ENCODE results near the gene COL6A5.

GRCh38 chr3:130426206-130426605 lies 80.7 kb downstream of the COL6A5 start:
- TF ChIP-seq, protein P1, sequence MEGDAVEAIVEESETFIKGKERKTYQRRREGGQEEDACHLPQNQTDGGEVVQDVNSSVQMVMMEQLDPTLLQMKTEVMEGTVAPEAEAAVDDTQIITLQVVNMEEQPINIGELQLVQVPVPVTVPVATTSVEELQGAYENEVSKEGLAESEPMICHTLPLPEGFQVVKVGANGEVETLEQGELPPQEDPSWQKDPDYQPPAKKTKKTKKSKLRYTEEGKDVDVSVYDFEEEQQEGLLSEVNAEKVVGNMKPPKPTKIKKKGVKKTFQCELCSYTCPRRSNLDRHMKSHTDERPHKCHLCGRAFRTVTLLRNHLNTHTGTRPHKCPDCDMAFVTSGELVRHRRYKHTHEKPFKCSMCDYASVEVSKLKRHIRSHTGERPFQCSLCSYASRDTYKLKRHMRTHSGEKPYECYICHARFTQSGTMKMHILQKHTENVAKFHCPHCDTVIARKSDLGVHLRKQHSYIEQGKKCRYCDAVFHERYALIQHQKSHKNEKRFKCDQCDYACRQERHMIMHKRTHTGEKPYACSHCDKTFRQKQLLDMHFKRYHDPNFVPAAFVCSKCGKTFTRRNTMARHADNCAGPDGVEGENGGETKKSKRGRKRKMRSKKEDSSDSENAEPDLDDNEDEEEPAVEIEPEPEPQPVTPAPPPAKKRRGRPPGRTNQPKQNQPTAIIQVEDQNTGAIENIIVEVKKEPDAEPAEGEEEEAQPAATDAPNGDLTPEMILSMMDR (IDR thresholded peaks at IDR 0.05; ENCODE audit: low read depth, low read length, missing input control): no peak
- TF ChIP-seq MAX (IDR thresholded peaks at IDR 0.05): no peak
- no peak for TF ChIP-seq GABPA (IDR thresholded peaks at IDR 0.05 in 1 of 2, conservative IDR thresholded peaks at IDR 0.05 in 1 of 2)
- TF ChIP-seq SP1 (IDR thresholded peaks at IDR 0.05): no peak
- no peak for TF ChIP-seq RAD21 (IDR thresholded peaks at IDR 0.05)
- no peak for TF ChIP-seq TAF1 (conservative IDR thresholded peaks at IDR 0.05)
- TF ChIP-seq FOXA1 (IDR thresholded peaks at IDR 0.05): no peak
- TF ChIP-seq JUND (IDR thresholded peaks at IDR 0.05): no peak
- TF ChIP-seq REST (IDR thresholded peaks at IDR 0.05): no peak
- TF ChIP-seq RXRA (IDR thresholded peaks at IDR 0.05): no peak
- no peak for TF ChIP-seq ZBTB33 (IDR thresholded peaks at IDR 0.05)
